ENCODE results near the gene ZNF462. TPM values are rescaled to one million over a fixed set of nuclear protein-coding genes. Genes with fewer than 3 reads are reported as not detected.

The ZNF462 gene
- total and polyA plus RNA-seq, 2 experiments from 2014 or later = 40.0 to 101 TPM

- peak overlapping the region; percentile 90; the same call in 1 of the 2 replicates for H3K27ac Mint-ChIP-seq
- Histone ChIP-seq H3K9me2 (ENCODE audit: insufficient read depth) (no peaks in the 10 kb centered on the region), H3K4me3 (peak overlapping the region; percentile 40), H3F3A (replicated peaks; ENCODE audit: low read depth) (no peaks in the 10 kb centered on the region), H3K4me1 (ENCODE audit: insufficient read depth) (peaks cover 87% of the 10 kb centered on the region), H3K79me2 (replicated peaks; ENCODE audit: insufficient read depth) (peaks cover 98% of the 10 kb centered on the region), H4K20me1 (replicated peaks; ENCODE audit: insufficient read depth) (peaks cover 22% of the 10 kb centered on the region), H3K36me3 (ENCODE audit: insufficient read depth) (no peaks in the 10 kb centered on the region), H3K27me3 (ENCODE audit: insufficient read depth) (no peaks in the 10 kb centered on the region), H2AFZ (no peak overlapping the region), H3K4me2 (peak overlapping the region; percentile 67), H3K27ac (ENCODE audit: low read depth) (peak overlapping the region; percentile 84)
- peaks cover 24% of the 10 kb centered on the region; the same call in 2 of the 3 replicates for H3K36me3 Mint-ChIP-seq (ENCODE audit: low read depth)
- peaks cover 94% of the 10 kb centered on the region for H3K4me1 Mint-ChIP-seq
- no peaks in the 10 kb centered on the region for H3K9me3 Mint-ChIP-seq
- TF ChIP-seq ZNF331 (CRISPR knock-in tag; IDR thresholded peaks at IDR 0.05; ENCODE audit: low read depth) (no peak), EZH2phosphoT487 (IDR thresholded peaks at IDR 0.05; ENCODE audit: unreplicated experiment) (no peak), ZNF462 (CRISPR knock-in tag; IDR thresholded peaks at IDR 0.05) (no peak), ETS1 (IDR thresholded peaks at IDR 0.05) (no peak), EZH2 (IDR thresholded peaks at IDR 0.05; ENCODE audit: low read depth, unreplicated experiment) (no peak), NANOG (IDR thresholded peaks at IDR 0.05; ENCODE audit: borderline replicate concordance) (no peak), STAT1 (IDR thresholded peaks at IDR 0.05; ENCODE audit: unreplicated experiment) (no peak), CREB1 (CRISPR knock-in tag; IDR thresholded peaks at IDR 0.05; ENCODE audit: low read depth) (no peak), ZNF114 (CRISPR knock-in tag; IDR thresholded peaks at IDR 0.05) (no peak), JUNB (IDR thresholded peaks at IDR 0.05; ENCODE audit: unreplicated experiment) (no peak), CTCF (conservative IDR thresholded peaks at IDR 0.05; ENCODE audit: low read depth in 2 of 2) (no peak), POLR2AphosphoS5 (IDR thresholded peaks at IDR 0.05; ENCODE audit: low read depth) (no peak), REST (IDR thresholded peaks at IDR 0.05; ENCODE audit: unreplicated experiment) (no peak)
- DNase-seq (ENCODE audit: low spot score) (peak; percentile 33), ATAC-seq (peak; percentile 14)
- H3K4me3 Mint-ChIP-seq = peak overlapping the region; percentile 62
- peaks cover 8% of the 10 kb centered on the region for H3K27me3 Mint-ChIP-seq (ENCODE audit: insufficient read depth, low read depth, poor library complexity)
These were observed 16.0 kb downstream of the ZNF462 start for GRCh38 chr9:106878934-106879333.
